Astrocyte of the cerebellum (primary cell): ENCODE measurements around the gene ASXL3.
A peak's percentile ranks its signal among the peaks of the same experiment; 100 is the strongest.

ENCODE experiments used
- DNase-seq: peaks from one replicate; pipeline ENCODE4 v3.0.0-alpha.2; 2011; ENCODE audit warnings: low read depth
- H3K4me3 ChIP-seq: 2 replicates; pipeline ENCODE4 v1.5.1; 2011; ENCODE audit warnings: mild to moderate bottlenecking, low read depth, low read length, moderate library complexity
- in situ Hi-C: cut with HindIII; loops from 2 replicates; pipeline ENCODE4 v1.10.0; 2017; ENCODE audit warnings: low sequenced_read_pairs
- TF ChIP-seq, protein P1 (sequence below): IDR thresholded peaks from 2 replicates; pipeline ENCODE4 v1.5.1; 2012; ENCODE audit warnings: low read length, low read depth, moderate library complexity, mild to moderate bottlenecking; ENCODE audit errors: missing control alignments

ASXL3 gene

DNA sequence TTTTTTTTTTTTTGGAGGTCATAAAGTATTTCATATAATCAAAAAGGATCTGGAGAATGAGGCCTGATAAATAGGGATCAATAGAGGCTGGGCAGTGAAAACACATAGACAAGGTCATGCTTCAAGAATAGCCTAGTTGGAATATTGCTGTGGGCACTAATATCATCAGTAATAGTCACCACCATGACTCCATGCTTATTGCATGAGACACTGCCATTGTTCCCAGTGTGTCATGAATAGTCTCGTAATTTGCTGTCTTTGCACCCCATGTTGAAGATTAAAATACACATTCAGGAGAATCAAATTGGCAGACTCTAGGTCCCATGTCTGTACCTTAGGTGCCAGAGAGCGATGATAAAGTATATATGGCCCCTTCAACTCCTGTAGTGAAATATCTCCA lies 10.3 kb downstream of the ASXL3 start:
- TF ChIP-seq, protein P1, sequence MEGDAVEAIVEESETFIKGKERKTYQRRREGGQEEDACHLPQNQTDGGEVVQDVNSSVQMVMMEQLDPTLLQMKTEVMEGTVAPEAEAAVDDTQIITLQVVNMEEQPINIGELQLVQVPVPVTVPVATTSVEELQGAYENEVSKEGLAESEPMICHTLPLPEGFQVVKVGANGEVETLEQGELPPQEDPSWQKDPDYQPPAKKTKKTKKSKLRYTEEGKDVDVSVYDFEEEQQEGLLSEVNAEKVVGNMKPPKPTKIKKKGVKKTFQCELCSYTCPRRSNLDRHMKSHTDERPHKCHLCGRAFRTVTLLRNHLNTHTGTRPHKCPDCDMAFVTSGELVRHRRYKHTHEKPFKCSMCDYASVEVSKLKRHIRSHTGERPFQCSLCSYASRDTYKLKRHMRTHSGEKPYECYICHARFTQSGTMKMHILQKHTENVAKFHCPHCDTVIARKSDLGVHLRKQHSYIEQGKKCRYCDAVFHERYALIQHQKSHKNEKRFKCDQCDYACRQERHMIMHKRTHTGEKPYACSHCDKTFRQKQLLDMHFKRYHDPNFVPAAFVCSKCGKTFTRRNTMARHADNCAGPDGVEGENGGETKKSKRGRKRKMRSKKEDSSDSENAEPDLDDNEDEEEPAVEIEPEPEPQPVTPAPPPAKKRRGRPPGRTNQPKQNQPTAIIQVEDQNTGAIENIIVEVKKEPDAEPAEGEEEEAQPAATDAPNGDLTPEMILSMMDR = no peak
- H3K4me3 ChIP-seq = no peak overlapping the region
- in situ Hi-C loops = no loop called here
- no peak for DNase-seq

DNA sequence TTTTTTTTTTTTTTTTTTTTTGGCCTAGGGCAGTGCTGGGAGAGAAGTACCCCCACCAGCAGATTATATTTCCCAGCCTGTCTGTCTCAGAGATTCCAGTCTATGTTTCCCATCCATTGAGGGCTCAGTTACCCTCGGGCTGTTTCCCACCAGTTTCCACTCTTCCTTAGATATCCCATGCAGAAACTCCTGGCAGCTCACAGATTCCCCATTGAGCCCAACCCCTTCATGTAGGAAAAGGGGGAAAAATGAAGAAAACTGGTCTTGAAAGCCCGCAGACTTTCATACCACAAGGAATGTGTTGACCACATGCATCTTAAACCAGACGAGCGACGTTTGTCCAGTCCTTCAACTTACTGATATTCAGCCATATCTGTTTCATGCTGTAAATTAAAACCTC lies 15.2 kb downstream of the ASXL3 start:
- no peak for DNase-seq
- in situ Hi-C loops = no loop called here
- TF ChIP-seq, protein P1 = no peak
- no peak overlapping the region for H3K4me3 ChIP-seq

DNA sequence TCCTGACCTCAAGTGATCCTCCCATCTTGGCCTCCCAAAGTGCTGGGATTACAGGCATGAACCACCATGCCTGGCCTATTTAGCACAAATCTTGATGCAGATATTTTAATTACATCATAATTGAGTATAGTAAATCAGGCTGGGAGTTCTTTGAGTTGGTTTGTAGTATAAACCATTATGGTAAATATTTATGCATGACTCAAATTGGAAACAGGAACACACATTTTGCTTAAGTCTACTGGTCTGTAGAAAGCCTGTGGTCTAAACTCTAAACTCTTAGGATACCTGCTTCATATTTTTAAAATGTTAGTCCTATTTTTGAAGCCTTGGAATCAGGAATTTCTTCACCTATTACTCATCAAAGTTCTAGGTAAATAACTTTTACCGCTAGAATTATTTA lies 16.8 kb downstream of the ASXL3 start:
- TF ChIP-seq, protein P1 = no peak
- DNase-seq = no peak
- in situ Hi-C loops = no loop called here
- no peak overlapping the region for H3K4me3 ChIP-seq

DNA sequence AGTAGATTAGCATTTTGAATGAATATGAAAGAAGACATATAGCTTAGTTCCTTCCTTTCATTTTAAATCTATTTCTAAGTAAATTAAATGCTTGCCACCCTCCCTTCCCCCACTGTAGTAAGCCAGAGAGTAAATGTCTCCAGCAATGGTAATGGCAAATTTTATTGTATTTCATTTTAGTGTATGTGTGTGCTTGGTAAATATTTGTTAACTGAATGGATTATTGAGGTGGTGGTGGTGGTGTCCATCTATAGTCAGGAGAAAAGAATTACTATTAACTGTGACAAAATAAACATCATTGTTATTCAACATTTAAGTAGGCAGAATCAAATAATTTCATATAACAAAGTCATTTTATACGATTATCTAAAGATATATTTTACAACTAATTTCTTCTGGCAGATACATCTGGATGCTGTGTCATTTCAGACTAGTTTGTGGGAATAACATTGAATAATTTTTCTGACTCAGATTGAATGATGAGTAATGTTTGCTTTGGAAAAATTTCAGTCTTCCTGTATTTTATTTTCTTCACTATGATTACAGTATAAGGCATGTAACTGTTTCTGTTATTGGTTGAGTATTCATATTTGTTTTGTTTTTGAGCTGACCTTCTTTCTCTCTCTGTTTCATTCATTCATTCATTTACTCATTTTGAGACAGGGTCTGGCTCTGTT lies 18.3 kb downstream of the ASXL3 start:
- DNase-seq = peak; percentile 39
- no peak overlapping the region for H3K4me3 ChIP-seq
- in situ Hi-C loops = no loop called here
- TF ChIP-seq, protein P1 = no peak

DNA sequence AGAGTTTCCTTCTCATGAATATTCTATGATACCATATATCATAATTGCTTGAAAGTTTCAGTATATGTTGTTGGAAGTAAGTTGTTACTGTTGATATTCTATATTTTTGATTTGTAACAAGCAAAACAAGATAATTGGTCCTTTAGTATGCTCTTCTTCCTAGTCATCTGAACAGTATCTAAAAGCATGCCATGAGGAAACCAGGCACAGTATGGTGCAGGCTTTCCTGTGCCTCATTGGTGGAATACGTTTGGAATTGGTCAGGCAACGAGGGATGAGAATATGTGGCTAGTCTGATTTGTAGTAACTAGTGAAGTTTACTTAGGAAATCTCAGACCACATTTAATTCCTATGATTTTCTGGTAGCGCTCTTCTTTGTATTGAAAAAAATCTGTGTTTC lies 22.8 kb downstream of the ASXL3 start:
- in situ Hi-C loops = no loop called here
- no peak overlapping the region for H3K4me3 ChIP-seq
- no peak for DNase-seq
- TF ChIP-seq, protein P1 = no peak

DNA sequence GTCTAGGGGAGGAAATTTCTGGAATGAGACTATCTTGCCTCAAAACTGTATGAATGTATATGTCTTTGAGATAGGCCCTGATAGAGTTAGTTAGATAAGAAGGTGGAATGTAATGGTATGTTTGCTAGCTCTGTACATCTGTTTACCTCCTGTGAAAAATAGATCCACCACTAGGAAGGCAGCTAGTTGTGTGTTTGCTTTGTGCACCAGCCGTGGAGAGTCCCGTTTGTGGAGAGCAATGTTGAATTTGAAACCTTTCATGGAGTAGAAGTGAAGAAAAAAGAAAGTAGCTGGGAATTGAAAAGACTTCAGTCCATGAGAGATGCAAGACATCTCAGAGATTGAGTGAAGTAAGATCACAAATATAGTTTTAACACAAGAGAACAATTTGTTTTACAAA lies 25.4 kb downstream of the ASXL3 start:
- TF ChIP-seq, protein P1 = no peak
- no peak for DNase-seq
- in situ Hi-C loops = no loop called here
- no peak overlapping the region for H3K4me3 ChIP-seq

DNA sequence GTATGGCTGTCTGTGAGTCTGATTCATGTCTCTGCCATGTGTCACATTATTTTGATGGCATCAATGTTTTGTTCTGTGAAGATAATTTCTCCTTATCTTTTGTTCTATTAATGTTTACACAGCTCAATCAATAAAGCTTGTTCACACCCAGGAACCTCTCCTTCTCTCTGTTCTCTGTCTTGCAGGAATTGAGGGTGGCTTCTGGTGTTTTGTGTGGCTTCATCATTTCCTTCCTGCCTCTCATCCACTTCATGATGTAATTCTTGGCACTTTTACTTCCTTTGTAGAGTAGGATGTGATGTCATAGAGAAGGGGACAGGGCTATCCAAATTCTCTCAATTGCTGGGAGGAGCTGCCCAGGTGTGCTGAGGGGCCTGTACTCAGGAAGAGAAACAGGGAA lies 27.2 kb downstream of the ASXL3 start:
- TF ChIP-seq, protein P1 = no peak
- no peak for DNase-seq
- H3K4me3 ChIP-seq = no peak overlapping the region
- in situ Hi-C loops = no loop called here
